Activated CD8-positive, alpha-beta memory T cell treated with anti-CD3 and anti-CD28 coated beads for 4 hours (primary cell): ENCODE data around the gene CXADR.
"Not testable (repeated sequence)": the region's sequence is repeated elsewhere in the genome, so short reads cannot be mapped to it uniquely, and the experiment has no call there.

ENCODE experiments used
- DNase-seq, 2 donors: peaks; one replicate each; pipeline ENCODE4 v3.0.0-alpha.2; 2020; ENCODE audit warnings: low read depth in 2 of 2

Gene CXADR

DNA sequence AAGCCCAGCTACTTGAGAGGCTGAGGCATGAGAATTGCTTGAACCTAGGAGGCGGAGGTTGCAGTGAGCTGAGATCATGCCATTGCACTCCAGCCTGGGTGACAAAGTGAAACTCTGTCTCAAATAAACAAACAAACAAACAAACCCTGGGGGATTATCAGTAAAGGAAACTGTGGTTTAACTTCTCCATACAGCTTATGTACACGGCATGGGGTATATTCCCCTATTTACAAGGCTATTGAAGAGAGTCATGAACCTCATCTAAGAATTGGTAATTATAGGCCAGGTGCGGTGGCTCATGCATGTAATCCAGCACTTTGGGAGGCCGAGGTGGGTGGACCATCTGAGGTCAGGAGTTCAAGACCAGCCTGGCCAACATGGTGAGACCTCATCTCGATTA, 9.9 kb upstream of the CXADR start:
- not testable (repeated sequence) for DNase-seq

DNA sequence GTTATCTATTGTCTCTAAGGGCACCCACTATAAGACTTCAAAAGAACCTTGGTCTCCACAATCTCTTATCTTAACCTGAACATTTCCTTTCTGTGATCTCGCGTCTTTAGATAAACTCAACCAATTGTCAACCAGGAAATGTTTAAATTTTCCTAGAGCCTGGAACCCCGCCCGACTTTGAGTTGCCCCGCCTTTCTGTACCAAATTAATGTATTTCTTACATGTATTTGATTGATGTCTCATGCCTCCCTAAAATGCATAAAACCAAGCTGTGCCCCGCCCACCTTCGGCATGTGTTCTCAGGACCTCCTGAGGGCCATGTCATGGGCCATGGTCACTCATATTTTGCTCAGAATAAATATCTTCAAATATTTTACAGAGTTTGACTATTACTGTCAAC, 5.9 kb upstream of the CXADR start:
- no peak for DNase-seq

DNA sequence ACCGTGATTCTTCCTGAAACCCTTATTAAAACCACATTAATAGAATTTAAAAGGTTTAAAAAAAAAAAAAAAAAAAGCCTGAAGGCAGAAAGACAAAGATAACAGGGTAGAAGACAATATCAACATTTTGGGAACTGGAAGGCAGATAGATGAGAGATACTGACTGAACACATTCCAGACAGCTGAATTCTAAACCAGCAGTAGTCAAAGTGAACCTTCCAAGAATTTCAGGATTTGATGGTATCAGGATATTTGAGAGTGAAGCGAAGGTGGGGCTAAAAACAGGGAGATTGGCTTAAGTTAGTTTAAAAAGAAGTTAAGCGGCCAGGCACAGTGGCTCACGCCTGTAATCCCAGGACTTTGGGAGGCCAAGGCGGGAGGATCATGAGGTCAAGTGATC, 5.3 kb upstream of the CXADR start:
- DNase-seq, result no peak

DNA sequence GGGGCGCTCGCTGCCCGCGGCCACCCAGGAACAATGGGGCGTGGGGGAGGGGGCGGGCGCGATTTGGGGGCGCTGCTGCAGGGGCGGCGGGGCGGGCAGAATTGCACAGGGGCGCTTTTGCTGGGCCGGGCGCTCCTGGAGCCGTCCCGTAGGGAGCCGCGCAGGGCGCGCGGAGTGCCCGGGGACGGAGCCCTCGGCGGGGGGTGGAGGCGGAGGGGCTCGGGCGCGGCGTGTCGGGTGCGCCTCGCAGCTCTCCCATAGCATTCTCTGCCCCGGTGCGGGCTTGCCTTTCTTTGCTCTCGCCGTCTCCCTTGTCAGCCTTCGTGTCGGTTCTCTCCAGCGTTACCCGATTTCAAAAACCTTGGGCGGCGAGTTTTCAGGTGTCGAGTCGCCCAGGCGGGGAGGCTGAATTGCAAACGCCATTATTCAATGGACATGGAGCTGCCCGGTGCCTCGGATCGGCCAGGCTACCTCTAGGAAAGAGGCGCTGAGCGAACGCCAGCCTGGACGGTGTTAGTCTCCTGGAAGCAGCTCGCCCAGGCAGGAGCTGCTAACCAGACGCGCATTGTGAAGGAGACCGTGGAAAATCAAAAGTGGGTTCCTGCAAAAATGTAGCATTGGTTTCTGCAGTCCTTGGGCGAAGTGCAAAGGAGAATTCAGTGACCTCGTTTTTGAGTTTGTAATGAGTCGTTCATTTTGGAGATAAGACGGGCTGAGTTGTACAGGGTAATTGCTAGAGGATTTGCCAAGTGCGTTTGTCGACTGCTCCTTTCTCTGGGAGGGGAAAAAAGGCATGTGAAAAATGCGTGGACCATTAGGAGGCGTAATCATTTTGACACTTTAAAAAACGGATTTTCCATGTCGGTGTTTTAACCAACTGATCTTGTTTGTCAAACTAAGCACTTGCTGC, 626 bp downstream of the CXADR start:
- DNase-seq, result no peak

DNA sequence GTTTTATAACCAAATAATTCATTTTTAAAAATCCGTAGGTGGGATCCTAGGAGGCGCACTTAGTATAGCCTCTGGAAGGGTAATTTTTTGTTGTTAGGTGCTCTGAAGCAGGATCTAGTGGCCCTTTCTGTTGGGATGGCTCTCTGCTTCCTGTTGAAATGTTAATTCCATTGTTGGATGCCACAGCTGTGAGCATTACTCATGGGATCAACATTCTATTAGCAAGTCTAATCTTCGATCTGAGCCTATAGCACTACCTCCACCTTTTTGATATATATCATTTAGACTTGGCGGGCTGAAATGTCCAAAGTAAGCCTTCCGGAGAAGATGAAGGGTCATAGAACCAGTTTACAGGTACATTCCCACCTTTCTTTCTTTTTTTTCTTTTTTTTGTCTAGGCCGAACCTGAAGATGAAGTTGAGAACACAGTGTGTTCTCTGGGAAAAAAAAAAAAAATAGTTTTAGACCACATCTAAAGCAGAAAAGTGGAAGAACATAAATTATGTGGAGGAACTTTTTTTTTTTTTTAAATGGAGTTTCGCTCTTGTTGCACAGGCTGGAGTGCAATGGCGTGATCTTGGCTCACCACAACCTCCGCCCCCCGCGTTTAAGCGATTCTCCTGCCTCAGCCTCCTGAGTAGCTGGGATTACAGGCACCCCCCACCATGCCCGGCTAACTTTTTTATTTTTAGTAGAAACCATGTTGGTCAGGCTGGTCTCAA, 1.4 kb downstream of the CXADR start:
- no peak for DNase-seq

DNA sequence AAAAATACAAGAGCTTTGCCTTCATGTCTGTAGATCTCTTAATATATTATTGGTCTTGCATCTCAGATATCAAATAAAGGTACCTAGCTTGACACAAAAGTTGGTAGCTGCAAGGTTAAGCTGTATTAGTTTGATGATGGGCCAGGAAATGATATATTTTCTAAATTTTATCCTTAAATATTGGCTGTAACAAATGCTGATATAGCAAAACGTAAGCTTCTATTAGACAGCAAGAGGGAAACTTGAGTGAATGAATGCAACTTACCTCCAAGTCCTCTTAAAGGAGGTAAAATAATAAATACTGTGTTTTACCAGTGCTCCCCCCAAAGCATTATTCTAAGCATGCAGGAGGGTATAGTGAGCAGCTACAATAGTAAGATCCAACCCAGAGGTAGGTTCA, 4.2 kb downstream of the CXADR start:
- not testable (repeated sequence) for DNase-seq

DNA sequence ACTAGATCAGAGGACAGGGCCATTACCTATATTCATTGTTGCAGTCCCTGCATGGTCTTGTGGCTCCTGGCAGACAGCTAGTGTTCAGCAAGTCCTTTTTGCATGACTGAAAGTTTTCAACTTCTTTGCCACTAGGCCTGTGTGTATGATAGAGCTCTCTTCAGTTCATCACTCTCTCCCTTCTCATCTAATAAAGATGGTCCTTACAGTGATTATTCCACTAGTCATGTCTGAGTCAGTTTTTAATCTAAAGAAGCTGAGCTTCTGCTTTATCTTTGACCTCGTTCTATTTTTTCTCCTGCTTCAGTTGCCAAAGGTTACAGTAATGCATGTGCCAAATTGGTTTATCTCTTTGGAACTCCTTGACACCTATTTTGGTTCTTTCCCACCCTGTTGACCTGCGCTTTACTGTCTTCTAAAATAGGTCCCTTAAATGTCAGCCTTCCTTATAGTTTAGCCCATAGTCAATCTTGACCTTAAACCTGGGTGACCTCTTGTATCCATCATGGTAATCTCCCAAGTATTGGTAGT, 6.4 kb downstream of the CXADR start:
- DNase-seq, result no peak

DNA sequence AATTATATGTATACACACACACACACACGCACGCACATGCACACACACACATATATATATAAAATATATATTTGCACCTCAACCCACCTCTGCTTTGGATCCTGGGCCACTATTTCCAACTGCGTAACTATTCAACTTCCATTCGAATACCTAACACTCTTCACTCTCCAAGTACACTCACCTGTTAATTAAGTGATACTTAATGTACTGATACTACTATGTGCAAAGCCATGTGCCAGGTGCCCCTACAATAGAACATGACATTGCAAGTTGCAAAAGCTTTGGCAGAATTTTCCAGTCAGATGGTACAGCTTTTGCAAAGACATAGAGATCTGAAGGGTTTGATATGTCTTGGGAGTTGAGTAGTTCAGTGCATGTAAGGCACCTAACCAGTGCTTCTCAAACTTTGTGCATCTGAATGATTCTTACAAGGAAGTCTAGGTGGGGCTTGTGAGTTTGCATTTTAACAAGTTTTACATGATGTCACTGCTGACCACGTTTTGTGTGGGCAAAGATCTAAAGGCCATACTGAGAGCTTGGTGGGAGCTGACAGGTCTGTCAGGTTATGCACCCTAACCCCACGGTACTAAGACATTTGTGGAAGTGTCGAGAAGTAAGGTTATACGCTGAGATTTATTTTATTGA, 7.2 kb downstream of the CXADR start:
- no peak for DNase-seq

DNA sequence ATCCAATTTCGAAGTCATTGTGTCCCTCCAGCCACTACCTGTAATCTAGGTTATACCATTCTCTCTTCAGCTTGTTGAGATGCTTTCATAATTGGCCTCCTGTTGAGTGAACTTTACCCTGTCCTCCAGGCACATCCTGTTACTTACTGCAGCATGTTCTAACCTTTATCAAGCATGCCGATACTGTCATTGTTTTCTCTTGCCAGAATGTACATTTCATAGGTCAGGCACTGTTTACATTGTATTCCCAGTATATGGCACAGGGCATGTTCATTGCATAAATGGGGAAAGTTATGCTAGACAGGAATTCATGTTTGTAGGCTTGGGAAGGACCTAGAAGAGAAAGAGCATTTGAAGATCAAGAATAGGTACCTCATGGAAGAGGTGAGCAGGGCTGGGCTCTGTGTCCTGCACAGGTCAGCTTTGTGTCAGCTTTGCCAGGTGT, 10.2 kb downstream of the CXADR start:
- no peak for DNase-seq

DNA sequence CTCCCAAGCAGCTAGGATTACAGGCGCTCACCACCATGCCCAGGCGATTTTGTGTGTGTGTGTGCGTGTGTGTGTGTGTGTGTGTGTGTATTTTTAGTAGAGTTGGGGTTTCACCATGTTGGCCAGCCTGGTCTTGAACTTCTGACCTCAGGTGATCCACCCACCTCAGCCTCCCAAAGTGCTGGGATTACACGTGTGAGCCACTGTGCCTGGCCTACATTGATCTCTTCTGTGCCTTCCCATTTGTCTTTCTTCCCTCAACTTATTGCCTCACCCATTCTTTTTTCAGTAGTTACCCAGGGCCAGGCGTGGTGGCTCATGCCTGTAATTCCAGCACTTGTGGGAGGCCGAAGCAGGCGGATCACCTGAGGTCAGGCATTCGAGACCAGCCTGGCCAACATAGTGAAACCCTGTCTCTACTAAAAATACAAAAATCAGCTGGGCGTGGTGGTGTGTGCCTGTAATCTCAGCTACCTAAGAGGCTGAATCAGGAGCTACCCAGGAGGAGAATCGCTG, 11.2 kb downstream of the CXADR start:
- DNase-seq, result not testable (repeated sequence)

DNA sequence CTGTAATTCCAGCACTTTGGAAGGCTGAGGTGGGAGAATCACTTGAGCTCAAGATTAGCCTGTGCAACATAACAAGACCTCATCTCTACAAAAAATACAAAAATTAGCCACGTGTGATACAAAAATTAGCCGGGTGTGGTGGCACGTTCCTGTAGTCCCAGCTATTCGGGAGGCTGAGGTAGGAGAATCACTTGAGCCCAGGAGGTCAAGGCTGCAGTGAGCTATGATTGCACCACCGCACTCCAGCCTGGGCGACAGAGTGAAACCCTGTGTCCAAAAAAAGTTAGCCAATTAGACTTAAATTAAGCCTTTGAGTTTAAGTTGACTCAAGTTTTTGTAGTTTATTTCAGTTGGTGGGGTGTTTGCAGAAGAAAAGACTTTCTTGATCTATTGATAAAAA, 11.8 kb downstream of the CXADR start:
- DNase-seq, result no peak

DNA sequence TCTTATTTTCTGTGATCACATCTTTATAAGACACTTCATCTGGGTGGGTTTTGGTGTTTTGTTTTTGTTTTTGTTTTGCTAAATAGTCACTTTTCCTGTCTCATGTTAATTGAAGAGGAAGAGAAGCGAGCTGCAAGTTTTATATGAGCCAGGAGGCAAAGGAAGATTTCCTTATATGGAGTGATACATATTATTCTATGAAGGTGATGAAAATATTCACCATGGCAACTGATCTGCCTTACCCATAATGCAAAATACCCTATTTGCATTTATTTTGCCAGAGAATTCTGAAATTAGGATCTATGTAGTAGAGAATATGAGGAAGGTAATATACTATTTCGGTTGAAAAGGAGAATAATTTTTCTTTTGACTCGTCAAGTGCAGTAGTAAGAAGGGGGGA, 13.9 kb downstream of the CXADR start:
- DNase-seq, result no peak

DNA sequence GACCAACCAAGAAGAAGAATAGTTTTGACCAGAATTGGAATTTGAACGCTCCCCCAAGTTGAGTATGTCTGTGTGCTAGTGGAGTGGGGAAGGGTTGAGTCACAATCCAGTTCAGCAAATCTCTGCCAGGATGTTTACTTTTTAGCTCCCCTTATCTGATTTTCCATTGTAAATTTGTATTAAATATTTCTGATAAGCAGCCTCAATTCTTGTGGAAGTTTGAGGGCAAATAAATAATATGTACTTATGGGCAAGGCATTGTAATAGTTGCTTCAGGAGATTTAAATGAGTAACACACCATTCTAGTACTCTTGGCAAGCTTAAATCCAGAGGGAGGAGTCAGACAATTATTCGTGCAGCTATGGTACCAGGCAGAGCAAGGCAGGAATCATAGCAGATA, 14.4 kb downstream of the CXADR start:
- no peak for DNase-seq

DNA sequence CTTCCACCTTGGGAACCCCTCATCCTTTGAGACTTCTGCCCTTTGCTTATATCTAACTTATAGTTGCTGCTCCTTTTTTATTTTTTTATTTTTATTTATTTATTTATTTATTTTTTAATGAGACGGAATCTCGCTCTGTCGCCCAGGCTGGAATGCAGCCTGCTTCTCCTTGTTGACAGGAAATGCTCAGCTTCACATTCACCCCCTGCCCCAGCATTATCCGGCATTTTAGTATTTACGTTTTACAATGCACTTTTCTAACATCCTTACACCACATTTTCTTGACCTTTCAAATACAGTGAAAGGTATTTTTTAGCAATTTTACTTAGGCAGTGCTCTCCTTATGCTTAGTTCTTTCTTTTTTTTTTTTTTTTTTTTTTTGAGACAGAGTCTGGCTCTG, 14.9 kb downstream of the CXADR start:
- DNase-seq, result no peak

DNA sequence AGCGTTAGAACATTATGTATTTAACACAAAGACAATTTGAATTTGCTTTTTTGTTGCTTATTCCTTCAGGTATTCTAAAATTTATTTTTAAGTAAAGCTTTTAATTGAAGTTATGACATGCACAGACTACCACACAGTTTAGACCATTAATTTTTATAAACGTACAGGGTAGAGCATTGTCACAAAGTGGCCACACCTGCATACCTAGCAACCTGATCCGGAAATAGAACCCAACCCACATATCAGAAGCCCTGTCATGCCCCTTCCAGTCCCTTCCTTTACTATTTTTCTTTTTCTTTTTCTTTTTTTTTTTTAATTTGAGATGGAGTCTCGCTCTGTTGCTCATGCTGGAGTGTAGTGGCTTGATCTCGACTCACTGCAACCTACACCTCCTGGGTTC, 16.8 kb downstream of the CXADR start:
- DNase-seq, result no peak

DNA sequence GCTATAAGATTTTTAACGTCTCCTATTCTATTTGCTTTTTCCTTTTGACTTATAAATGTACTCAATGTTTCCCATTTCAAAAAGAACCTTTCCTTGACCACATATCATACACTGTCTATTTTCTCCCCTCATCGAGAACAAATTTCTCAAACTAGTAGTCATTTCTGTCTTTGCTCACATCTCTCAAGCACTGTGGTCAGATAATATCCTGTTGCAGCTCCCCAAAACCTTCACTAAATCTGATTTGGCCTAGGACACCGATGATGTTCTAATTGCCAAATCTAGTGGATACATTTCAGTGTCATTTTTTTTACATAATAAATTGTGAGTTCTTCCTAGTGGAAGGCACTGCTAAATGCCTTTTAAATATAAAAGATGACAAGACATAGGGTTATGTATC, 19.4 kb downstream of the CXADR start:
- DNase-seq, result no peak

DNA sequence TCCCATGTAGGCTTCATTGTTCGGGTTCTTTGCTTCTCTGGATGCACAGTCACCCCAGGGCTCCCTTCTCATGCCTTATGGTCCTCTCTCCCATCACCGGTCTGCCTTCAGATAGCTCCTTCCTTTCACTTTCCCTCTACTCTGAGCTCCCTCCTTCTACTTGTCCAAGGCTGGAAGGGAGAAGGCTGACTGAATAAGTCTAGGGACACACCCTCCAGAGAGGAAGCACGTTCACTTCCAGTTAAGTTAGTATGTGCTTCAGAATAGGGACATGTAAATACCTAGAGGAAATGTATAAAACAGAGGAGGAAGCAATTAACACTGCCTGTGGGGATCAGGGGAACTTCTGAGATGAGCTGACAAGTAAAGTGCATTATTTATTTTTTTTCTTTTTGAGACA, 23.5 kb downstream of the CXADR start:
- DNase-seq, result no peak

DNA sequence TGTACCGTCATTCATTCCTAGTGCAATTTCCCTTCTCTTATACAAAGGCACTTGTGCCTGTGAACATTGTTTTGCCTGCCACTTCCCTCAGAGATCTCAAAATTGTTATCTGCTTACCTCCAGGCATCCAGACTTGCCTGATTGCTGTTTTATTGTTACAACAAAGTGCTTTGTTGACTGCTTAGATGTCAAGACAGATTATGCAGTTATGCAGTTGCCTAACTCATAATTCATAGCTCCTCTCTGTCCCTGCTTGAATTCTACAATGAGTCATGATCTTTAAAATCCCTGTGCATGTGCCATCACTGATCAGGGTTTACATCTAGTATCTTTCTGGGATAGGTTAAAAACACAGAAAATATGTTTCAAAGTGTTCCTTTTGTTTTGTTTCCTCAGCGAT, 24.5 kb downstream of the CXADR start:
- DNase-seq, result no peak

DNA sequence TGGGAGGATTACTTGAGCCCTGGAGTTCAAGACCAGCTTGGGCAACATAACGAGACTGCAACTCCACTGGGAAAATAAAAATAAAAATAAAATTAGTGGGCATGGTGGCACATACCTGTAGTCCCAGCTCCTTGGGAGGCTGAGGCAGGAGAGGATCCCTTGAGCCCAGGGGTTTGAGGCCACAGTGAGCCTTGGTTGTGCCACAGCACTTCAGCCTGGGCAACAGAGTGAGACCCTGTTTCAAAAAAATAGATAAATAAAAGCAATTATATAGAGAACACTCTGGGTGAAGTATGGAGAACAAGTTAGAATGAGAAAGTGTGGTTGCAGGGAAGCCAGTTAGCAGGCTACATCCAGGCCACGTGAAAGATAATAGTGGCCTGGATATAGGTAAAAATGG, 25.7 kb downstream of the CXADR start:
- DNase-seq, result no peak

DNA sequence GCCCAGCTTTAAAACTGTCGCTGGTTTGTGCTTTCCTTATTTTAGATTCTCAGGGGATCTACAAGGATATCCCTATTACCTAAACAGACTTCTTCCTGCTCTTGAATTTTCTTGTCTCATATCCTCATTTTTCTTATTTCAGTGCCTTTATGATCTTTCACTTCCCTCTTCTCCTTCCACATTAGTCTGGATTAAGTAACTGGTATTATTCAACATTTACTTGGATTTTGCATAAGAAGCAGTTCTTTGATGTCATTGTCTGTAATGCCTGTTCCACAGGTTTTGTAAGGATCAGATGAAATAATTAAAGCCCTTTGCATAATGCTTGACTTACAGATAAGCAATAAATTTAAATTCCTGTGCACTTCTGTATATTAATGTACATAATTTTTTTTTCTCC, 26.5 kb downstream of the CXADR start:
- DNase-seq, result no peak

DNA sequence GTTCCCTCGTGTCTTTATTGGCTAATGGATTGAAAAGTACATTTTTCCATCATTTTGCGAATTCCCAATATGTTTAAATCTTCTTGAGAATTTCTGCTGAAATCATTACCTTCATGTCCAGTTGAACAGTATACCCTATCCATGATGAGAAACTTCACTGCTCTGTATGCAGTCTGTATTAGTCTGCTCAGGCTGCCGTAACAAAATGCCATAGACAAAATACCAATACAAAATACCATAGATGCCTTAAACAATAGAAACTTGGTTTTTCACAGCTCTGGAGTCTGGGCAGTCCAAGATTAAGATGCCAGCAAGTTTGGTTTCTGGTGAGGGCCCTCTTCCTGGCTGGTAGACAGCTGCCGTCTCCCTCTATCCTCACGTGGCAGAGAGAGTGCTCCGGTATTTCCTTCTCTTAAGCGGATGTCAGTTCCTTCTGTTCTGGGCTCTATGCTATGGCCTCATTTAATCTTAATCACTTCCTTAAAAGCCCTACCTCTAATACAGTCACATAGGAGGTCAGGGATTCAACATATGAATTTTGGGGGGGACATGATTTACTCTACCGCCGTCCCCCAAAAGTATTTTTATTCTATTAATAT, 27.0 kb downstream of the CXADR start:
- no peak for DNase-seq

DNA sequence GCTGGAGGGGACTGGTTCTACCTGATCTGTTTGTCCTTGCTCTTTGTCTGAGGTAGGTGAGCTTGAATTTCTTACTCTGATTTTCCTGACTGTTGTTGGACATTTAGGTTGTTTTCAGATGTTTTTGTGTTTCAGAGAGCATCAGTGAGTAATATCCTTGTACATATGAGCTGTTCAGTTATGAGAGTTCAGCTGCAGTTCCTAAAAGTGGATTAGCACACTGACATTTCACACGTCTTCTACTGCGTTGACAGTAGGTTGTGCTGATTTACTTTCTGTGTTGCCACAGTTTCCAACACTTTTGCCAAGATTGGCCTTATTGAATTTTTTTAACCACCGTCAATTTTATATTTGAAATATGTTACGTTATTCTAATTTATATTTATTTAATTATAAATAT, 27.7 kb downstream of the CXADR start:
- DNase-seq, result no peak
